GM19328 (cell line): ENCODE results near the gene TMEM106C.

Experiments used
- ATAC-seq: cut with Tn5 transposase; IDR thresholded peaks from one replicate; pipeline ENCODE4 v1.9.1; 2021; ENCODE audit warnings: mild to moderate bottlenecking, moderate library complexity; ENCODE audit not compliant: unreplicated experiment

The TMEM106C gene

DNA sequence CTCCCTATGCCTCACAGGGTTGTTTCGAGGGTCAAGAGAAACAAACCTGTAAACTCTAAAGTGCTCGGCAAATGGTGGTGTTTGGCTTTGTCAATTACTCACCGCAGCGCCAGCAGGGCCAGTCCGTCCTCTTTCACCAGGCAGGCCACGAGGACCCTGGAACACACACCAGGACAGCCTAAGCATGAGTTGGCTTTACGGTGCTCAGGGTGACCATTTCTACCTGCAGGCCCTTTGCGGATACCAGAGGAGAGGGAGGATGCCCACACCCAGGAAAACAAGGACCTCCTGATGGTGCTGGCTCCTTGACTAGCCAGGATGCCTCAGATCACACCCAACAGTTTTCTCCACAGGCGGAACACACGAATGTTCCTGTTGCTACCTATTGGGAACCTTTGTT is 29.4 kb downstream of the TMEM106C start:
- ATAC-seq = no peak

DNA sequence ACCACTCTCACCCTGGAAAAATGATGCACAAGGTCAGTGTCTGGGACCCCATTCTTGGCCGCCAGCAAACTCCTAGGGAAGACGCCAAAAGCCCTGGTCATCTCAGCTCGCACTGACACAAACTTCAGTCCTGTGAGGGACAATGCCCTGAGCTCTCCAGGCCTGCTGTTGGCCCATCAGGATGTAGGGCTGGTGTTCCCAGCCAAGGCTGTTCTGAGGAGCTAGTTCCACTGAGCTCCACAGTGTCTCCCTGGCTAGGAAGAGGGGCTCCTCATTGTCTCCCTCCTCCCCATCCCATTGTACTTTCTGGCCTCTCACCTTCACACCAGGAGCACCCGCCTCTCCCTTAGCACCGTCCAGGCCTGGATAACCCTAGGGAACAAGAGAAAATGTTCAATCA is 30.1 kb downstream of the TMEM106C start:
- no peak for ATAC-seq

DNA sequence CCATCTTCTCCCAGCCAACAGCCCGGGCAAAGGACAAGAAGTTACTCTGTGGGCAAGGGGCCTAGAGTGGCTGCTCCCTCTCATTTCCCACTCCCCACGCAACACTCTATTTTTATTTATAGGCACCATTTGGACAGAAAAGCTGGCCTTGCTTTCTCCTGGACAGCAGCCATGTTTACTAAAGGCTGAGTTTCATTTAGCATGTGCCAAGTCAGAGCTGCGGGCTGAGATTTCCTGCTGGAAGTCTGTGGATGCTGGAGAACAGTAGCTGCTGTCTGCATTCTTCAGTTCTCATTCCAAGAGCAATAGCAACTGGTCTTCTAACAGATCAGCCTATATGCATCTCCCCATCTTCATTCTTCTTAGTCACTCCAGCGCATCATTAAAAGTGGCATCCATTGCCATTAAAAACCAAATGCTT is 32.6 kb downstream of the TMEM106C start:
- ATAC-seq = no peak

DNA sequence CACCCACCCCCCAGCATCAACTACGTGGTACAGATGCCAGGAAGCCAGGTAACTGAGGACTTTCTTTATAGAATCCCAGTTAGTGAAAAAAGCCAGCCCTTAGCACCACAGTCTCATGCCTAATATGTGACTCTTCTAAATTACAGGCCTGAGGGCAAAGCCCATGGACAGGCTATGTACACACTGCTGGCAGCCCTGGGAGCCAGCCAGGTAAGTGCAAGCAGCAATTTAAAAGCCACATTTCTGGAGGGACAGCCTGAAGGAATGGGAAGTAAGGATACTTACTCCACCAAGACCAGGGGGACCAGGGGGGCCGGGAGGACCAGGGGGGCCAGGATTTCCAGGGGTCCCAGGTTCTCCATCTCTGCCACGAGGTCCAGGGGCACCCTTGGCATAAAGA is 33.9 kb downstream of the TMEM106C start:
- no peak for ATAC-seq

DNA sequence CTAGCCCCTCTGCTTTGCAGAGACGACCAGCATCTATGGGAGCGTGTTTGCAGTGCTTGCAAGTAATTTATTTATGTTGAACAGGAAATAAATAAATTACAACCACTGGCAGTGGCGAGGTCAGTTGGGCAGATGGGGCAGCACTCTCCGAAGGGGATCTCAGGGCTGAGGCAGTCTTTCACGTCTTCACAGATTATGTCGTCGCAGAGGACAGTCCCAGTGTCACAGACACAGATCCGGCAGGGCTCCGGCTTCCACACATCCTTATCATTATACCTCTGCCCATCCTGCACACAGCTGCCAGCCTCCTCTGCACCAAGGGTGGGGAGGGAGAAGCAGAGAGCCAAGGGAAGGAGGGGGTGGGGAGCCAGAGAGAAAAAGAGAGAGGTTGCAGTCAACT is 36.4 kb downstream of the TMEM106C start:
- ATAC-seq = no peak

DNA sequence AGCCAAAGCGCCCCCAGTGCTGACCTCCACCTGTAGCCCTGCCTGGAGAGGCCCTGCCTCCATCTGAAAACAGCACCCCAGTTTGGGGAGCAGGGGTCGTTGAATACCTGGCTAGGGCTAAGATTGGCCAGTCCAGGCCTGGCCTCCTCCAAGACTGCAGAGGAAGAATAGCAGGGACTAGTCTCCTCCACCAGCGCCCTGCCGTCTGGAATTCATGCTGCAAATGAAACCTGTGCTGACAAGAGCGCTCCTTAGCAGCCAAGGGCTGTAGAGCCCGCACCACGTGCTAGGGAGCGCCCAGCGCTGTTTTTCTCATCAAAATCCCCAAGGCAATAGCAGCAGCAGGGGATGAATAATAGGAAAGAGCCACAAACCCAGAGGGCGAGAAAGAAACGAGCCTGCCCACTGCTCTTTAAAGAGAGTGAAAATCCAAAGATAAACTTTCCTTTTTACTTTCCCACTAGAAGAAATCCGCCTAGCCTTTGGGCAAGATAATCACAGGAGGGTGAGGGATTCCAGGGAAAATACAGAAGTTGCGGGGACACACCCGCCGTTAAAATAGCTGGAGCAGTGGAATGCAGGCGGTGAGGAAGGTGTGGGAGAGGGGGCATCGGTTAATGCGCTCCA is 37.6 kb downstream of the TMEM106C start:
- ATAC-seq = no peak

DNA sequence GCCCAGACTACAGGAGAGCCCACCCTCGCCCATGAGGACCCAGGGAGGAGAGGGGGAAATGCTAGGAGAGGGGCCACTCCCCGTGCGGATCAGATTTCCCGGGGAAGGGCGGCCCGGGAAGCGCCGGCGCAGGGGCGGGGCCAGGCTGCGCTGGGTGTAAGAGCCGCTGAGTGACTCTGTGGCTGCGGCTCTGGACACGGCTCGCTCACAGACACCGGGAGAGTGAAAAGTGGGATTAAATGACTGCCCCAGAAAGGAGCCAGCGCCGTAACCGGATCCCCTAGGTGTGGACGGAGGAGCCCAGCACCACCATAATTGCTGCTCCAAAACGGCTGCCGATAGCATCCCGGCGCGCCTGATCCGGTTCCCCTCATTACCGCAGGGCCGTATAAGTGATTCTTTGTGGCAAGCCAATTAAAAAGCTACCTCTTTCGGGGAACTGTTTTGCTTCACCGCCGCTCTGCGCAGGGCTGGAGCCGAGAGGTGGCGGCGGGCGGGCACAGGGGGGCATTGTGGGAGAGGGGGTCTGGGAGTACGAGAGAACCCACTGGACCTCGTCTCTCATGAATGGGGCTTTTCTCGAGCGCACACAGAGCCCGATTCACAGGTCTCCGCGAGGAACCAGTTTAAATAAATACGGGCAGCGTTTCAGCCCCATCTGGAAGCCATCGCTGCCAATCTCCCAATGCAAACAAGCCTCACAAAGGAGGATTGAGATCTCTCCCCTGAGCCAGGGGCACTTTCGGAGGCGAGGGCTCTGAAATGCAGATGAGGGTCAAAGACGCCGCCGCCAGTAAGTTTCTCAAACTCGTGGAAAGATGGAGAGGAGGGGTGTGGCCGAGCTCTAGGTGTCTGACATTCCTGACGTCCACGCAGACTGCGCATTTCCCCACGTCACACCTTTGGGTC is 38.4 kb downstream of the TMEM106C start:
- no peak for ATAC-seq

DNA sequence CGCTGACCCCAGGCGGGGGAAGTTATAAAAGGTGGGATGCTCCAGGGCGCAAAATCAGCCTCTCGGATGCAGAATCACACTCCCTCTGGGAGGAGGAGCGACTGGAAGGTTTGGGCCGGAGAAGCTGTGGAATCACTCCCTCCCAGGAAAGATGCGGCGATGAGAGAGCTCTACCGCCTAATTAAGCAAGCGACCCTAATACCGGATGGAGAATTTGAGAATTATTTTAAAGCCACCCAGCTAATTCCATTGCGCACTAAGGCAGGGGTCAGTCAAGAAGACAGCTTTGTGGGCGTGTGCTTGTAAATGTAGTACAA is 39.0 kb downstream of the TMEM106C start:
- no peak for ATAC-seq

DNA sequence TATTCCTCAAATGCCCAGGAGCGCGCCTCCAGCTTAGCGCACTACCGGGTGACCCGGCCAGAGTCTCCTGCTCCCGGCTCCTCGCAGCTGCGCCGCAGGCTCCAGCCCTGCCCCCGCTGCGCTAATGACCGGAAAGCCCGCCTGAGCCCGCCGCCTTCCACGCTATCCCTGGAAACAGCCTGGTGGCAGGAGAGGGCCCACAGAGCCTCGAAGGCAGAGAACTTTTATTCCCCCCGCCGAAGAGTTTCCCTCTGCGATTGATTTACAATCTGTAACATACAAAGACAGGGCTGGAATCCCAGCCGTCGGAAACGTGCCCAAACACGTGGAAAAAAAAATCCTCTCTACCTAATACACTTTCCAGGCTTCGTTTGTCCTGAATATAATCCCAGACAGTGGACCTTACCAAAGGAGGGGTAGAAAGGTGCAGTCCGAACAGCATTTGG is 39.4 kb downstream of the TMEM106C start:
- ATAC-seq = no peak

DNA sequence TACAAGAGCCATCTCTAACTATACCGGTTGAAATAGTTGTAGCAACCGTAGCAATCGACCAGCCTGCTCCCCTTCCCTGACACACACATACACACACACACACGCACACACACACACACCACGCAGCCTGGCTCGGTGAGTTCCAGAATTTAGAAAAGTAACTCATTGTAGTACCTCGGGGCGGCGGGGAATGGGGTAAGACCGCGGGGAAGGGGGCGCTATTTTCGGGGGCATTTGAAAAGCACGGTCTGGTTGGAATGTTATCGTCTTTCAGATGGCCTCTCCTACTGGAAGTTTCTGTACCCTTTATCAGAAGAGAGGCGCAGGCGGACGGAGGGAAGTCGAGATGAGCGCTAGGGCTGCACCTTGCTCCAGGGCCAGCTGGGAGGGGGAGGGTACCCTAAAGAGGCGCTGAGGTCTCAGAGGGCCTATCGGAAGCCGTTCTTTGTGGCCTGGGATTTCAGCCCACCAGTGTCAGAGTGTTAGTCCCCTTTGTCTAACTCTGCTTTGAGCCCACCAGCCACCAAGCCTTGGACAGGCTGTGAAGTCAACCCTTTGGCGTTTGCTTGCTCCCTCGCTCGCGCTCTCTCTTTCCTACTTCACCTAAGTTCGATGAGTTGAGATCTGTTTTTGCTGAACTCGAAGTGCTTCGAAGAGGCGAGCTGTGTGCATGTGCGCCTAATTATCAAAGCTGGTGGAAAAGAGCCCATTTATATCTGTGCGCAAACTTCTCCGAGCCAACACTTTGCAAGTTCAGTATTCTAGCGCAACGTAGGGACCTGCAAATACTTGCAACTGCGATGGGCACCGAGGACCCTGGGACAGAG is 40.0 kb downstream of the TMEM106C start:
- no peak for ATAC-seq

DNA sequence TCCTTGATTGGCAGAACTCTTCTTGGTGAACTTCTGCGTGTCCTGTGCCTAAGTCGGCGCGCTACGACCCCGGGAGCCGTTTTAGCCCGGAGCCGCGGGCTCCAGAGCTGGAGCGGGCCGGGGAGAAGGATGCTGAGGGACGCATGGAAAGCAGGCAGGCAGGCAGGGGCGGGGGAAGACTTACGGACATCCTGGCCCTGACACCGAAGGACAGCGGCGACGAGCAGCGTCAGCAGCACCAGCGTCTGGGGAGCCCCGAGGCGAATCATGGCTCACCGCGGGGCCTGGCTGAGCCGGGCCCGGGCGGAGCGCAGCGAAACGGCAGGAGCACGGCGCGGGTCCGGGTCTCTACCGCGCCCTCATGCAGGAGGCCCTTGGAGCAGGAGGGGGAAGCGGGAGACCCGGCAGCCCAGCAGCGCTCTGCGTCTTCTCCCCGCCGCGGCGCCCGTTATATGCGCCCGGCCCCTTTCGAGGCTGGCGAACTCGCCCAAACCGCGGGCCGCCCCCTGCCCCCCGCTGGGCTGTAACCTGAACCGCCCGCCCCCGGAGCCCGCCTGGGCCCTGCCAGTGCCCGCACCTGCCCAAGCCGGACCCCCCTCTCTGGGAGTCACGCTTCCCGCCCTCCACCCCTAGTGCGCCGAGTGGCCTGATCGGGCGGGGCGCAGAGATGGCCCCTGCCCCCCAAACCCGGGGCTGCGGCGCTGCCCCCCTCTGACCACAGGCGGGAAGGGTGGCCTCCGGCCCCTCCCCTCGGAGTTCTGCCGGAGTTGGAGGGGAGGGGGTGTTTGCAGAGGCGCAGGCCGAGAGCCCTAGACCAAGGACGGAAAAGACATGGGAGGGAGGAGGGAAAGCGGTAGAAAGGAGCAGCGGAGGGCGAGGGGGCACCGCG is 40.9 kb downstream of the TMEM106C start, which contains the start of gene COL2A1:
Gene COL2A1 (minus strand): TSS at position 424 of the 889 bp plus-strand sequence. CDS start 155 bp downstream, at position 269.
- no peak for ATAC-seq

DNA sequence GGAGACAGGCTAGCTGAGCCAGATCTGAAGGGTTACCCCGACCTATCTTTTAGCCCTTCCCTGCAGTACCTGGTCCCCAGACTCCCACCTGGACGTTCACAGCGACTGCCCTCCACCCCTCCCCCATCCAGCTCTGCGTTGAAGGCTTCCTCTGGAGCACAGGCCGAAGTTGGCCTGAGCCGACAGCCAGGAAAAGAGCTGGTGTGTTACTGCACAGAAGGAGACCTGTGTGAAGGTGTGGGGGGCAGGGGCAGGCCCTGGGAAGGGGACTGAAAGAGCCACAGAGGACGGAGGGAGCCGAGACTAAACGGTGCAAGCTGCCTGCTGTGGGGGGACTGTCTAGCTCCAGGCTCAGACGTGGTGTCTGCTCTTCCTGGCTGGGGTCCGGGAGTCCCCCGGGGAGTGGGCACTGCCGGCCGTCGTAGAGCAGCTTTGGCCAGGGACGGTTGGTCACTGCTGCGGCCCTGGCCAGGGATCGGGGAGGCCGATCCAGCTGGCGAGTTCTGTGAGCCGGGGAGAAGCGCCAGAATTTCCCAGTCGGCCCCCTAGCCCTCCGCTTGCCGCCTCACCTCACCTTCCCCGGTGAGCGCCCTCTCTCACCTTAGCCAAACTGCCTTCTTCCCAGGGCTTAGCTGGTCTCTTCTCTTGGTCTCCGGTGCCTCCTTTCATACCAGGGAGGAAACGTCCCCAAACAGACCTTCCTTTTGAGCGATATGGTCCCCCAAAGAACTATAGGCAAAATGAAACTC is 41.8 kb downstream of the TMEM106C start:
- no peak for ATAC-seq

DNA sequence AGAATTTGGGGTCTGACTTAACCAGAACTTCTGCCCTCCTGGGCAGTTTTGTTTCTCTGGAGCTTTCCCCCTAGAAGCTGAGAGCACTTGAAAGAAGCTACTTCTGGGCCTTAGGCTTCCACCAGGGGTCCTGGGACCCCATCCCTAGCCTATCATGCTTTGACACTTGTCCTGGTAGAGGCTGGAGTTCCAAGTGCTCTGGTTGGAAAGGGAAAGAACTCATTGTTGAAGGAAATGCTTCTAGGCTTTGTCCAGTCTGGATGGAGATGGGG is 42.3 kb downstream of the TMEM106C start:
- no peak for ATAC-seq

DNA sequence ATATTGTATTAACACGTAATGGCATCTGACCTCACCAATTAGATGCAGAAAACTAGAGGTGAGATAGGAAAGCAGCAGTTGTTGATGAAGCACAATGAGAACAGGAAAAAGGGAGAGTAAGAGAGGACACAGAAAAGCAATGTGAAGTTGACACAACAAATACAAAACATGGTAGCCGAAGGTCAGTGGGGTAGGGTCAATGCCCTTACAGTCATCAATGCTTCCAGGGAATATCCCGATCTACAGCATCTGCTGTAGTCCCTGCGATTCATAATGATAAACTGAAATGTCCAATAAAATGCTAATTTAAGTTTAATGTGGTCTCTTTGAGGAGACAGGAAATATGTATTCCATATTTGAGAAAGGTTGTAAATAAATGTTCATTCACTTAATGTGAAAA is 43.8 kb downstream of the TMEM106C start:
- ATAC-seq = no peak

DNA sequence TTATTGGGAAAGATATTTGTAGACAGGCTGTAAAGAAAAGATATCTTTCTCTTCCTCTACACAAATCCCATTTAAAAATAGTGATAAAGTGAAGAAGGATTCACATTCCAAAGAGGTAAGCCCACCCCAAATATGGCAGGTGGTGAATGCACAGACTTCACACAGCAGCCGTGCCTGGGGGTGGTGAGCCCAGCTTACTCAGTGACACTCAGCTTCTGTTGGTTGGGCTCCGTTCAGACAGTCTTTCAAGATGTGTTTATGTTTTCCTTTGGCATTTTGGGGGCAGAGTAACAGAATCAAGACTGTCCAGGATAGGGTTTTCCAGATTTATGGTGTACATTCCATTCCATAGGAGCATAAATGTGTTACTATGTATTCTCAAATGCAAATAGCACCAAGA is 45.0 kb downstream of the TMEM106C start:
- no peak for ATAC-seq

DNA sequence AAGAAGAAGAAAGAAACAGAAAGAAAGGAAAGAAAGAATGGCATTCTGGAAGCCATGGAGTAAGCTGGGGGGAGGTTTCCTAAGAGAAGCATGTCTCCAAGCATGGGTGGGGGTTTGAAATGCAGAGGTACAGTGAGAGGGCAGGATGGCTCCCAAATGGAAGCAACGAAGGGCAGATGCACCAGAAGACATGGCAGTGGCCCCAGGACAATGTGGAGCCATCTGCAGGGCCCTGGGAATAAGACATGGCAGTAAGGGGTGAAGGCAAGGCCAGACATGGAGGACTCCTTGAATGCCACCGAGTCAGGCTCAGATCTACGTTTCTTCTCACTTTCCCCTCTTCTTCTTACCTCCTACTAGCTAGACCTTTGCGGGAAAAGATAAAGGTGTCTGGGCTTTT is 45.6 kb downstream of the TMEM106C start:
- ATAC-seq = no peak

DNA sequence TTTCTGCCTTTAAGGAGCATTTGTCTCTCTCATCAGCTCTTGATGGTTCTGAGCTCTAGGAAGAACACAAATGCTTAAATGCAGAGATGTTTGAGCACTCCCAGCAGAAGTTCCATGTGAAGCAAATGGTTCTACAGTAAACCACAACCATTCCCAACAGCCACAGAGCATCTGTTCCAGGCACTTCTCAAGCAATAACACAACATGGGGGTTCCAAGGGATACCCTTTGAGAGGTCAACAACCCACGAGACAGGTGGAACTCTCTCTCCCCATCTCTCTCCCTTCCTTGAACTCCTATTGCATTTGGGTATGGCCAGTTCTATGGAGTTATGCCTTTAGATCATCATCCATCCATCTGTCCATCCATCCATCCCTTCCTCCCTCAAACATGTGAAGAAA is 46.1 kb downstream of the TMEM106C start:
- no peak for ATAC-seq

DNA sequence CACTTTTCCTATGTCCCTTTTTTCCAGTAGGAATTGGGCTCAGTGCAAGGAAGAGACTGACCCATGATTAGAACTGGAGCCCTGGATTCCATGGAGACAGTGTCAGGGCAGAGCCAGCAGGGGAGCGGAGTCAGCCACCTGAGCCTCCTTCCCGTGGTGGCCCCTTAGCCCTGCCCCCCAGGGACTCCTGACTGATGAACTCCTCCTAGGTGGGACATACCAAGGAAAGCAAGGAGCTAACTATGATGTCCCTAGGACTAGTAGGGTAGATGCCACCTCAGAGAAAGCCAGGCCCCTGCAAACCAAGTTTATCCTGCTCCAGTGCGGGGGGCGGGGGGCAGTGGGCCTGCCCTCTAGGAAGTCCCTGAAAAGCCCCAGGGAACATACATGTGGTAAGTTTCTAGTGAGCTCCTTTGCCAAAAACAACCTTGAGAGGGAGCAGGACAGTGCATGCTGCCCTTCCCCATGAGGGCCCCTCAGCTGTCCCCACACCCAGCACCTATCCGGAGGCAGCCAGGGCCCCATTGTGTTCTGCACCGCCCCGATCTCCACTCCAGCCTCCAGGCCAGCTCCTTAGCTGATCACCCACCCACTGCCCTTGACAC is 47.1 kb downstream of the TMEM106C start:
- ATAC-seq = no peak

DNA sequence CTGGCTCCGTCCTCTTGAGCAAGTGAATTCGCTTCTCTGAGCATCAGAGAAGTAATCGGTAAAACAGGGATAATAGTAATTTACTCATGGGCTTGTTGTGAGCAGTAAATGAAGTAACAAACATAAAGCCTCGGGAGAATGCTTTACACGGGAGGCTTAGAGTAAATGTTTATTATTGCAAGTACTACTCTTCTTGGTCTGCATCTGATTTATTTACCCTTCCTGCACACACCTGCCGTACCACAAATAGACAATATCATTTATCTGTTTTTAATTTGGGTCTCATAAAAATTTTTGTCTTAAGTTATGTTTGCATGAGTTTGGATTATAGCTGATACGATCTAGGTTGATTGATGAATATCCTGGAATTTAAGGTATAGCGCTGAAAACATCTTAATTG is 48.7 kb downstream of the TMEM106C start:
- ATAC-seq = no peak

DNA sequence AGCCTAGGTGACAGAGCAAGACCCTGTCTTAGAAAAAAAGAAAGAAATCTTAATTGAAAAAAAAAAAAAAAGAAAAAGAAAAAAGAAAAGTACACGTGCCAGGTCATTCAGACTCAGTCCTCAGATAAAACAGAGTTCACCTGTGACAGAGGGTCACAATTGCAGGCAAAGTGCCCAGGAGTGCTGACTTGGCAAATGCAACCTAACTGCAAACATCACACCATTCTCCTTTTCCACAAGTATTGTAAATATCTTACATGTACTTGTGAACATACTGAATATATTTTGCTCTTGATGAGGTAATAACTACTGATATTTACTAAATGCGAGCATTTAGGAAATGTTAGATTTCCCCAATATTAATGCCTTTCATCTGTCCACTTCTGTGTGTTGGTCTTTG is 49.9 kb downstream of the TMEM106C start:
- no peak for ATAC-seq
